Measurements from ENCODE around the gene TBC1D22A. TPM values are rescaled to one million over a fixed set of nuclear protein-coding genes. Genes with fewer than 3 reads are reported as not detected.

TBC1D22A gene
- total RNA-seq, 2 experiments from 2014 or later = 22.3 to 43.9 TPM

- Histone ChIP-seq H3K27ac (ENCODE audit: low read depth, low read length, poor library complexity, severe bottlenecking) (no peak overlapping the region), H3K79me2 (ENCODE audit: insufficient read depth, low read depth, low read length) (no peaks in the 10 kb centered on the region), H3K4me3 (ENCODE audit: low read depth, low read length, poor library complexity, severe bottlenecking) (no peak overlapping the region), H4K20me1 (ENCODE audit: insufficient read depth, low read length) (no peaks in the 10 kb centered on the region), H3K36me3 (ENCODE audit: insufficient read depth, low read length) (peaks cover 8% of the 10 kb centered on the region), H3K4me2 (ENCODE audit: low read length) (no peak overlapping the region), H3K4me1 (ENCODE audit: insufficient read depth, low read length, poor library complexity, severe bottlenecking) (no peaks in the 10 kb centered on the region), H3K9me2 (ENCODE audit: insufficient read depth, low read length) (no peaks in the 10 kb centered on the region), H2AFZ (ENCODE audit: low read length) (no peak overlapping the region), H3K9me3 (ENCODE audit: low read length) (no peaks in the 10 kb centered on the region)
- intact Hi-C loops (cut with micrococcal nuclease; ENCODE audit: unreplicated experiment) = no loop called here
- no peak for TF ChIP-seq EZH2phosphoT487 (IDR thresholded peaks at IDR 0.05; ENCODE audit: borderline replicate concordance, low read depth, low read length)
- no peak for DNase-seq (ENCODE audit: low spot score)
- CTCF ChIA-PET (ENCODE audit: unreplicated experiment) = no interaction called here
- BruUV-seq (replicated peaks) = no TSS peak
- POLR2A ChIA-PET = no interaction called here
Observed at GRCh38 chr22:47013861-47014635, 251.6 kb downstream of the TBC1D22A start.

- no peak for TF ChIP-seq CTCF (conservative IDR thresholded peaks at IDR 0.05; ENCODE audit: low read length)
- TF ChIP-seq EZH2phosphoT487 (IDR thresholded peaks at IDR 0.05; ENCODE audit: borderline replicate concordance, low read depth, low read length) = no peak
- no peak for DNase-seq (ENCODE audit: low spot score)
- Histone ChIP-seq H3K27ac (ENCODE audit: low read depth, low read length, poor library complexity, severe bottlenecking) (no peak overlapping the region), H3K36me3 (ENCODE audit: insufficient read depth, low read length) (peaks cover under 1% of the 10 kb centered on the region; the same call in 1 of the 2 replicates), H3K4me2 (ENCODE audit: low read length) (no peak overlapping the region), H3K9me2 (ENCODE audit: insufficient read depth, low read length) (no peaks in the 10 kb centered on the region), H3K4me1 (ENCODE audit: insufficient read depth, low read length, poor library complexity, severe bottlenecking) (no peaks in the 10 kb centered on the region), H3K79me2 (ENCODE audit: insufficient read depth, low read depth, low read length) (no peaks in the 10 kb centered on the region), H2AFZ (ENCODE audit: low read length) (no peak overlapping the region), H3K9me3 (ENCODE audit: low read length) (no peaks in the 10 kb centered on the region), H4K20me1 (ENCODE audit: insufficient read depth, low read length) (no peaks in the 10 kb centered on the region), H3K4me3 (ENCODE audit: low read depth, low read length, poor library complexity, severe bottlenecking) (no peak overlapping the region)
- intact Hi-C loops (cut with micrococcal nuclease; ENCODE audit: unreplicated experiment) = no loop called here
- no TSS peak for BruUV-seq (replicated peaks)
- ChIA-PET CTCF (ENCODE audit: unreplicated experiment) (no interaction called here), POLR2A (no interaction called here)
Observed at GRCh38 chr22:47014636-47015345, 252.3 kb downstream of the TBC1D22A start.

- no peaks in the 10 kb centered on the region for H3K4me1 ChIP-seq (ENCODE audit: insufficient read depth, low read length, poor library complexity, severe bottlenecking)
- intact Hi-C loops (cut with micrococcal nuclease; ENCODE audit: unreplicated experiment) = no loop called here
- TF ChIP-seq EZH2phosphoT487 (IDR thresholded peaks at IDR 0.05; ENCODE audit: borderline replicate concordance, low read depth, low read length) (no peak), CTCF (conservative IDR thresholded peaks at IDR 0.05; ENCODE audit: low read length) (no peak)
- no peaks in the 10 kb centered on the region for H4K20me1 ChIP-seq (ENCODE audit: insufficient read depth, low read length)
- DNase-seq (ENCODE audit: low spot score) = no peak
- H3K27ac ChIP-seq (ENCODE audit: low read depth, low read length, poor library complexity, severe bottlenecking) = no peak overlapping the region
- H3K4me2 ChIP-seq (ENCODE audit: low read length) = no peak overlapping the region
- no peak overlapping the region for H2AFZ ChIP-seq (ENCODE audit: low read length)
- ChIA-PET POLR2A (no interaction called here), CTCF (ENCODE audit: unreplicated experiment) (no interaction called here)
- H3K9me3 ChIP-seq (ENCODE audit: low read length) = peaks cover 8% of the 10 kb centered on the region; the same call in 1 of the 2 replicates
- no peak overlapping the region for H3K4me3 ChIP-seq (ENCODE audit: low read depth, low read length, poor library complexity, severe bottlenecking)
- no TSS peak for BruUV-seq (replicated peaks)
- no peaks in the 10 kb centered on the region for H3K79me2 ChIP-seq (ENCODE audit: insufficient read depth, low read depth, low read length)
- H3K36me3 ChIP-seq (ENCODE audit: insufficient read depth, low read length) = no peaks in the 10 kb centered on the region
- no peaks in the 10 kb centered on the region for H3K9me2 ChIP-seq (ENCODE audit: insufficient read depth, low read length)
Observed at GRCh38 chr22:47015589-47016178, 253.2 kb downstream of the TBC1D22A start.

Measured in OCI-LY7 (cell line).